HG03095 (cell line): ENCODE results near the gene ZIC2.

Experiments used
- ATAC-seq: cut with Tn5 transposase; IDR thresholded peaks from one replicate; pipeline ENCODE4 v1.9.1; 2021; ENCODE audit warnings: moderate library complexity; ENCODE audit not compliant: unreplicated experiment

Gene ZIC2

DNA sequence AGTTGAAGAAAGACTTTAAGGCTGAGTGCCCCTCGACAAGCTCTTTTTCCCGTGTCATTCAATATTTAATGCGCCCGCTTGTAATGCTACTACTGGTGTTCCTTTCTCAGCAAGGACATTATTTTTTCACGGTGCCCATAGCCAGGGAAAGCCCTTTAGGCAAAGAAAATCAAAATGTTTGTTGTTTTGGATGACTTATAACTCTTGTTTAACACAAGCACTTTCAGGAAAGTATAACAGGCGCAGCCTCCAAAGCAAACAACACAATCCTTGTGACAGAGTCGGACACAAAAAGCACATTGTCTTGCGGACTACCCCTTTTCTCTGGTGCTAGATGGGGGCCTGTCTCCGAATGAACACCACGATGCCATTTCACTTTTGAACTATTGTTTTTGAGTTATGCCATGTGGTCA, 22.5 kb upstream of the ZIC2 start:
- no peak for ATAC-seq

DNA sequence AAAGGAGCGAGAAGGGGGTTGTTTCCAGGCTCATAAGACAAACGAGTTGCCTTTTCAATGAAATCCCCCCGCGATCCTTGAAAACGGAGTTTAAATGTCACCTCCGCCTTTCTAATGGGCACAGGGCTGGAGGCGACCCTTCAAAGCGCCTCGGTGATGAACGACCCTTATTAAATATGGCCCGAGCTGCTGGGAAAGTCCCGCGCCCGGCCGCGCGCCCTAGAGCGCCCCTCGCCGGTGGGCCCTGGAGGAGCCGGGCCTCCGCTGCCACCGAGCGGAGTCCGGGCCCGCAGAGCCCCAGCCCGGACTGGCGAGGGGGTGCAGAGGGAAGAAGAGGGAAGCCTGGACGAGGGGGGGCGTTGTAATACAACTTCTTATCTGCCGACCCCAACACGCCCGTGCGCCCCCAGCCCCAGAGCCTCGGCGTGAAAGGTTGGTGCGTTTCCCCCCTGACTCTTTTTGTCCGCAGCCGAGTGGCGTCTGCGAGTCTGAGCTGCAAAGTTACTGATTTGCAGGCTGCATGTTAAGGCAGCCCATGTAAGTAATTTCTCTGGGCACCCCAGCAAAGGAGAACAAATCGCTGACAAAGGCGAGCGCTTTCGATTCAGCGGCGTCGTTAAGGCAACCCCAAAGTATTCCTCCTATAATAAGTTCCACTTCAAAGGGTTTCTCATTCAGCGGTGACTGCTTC, 21.9 kb upstream of the ZIC2 start:
- ATAC-seq: no peak

DNA sequence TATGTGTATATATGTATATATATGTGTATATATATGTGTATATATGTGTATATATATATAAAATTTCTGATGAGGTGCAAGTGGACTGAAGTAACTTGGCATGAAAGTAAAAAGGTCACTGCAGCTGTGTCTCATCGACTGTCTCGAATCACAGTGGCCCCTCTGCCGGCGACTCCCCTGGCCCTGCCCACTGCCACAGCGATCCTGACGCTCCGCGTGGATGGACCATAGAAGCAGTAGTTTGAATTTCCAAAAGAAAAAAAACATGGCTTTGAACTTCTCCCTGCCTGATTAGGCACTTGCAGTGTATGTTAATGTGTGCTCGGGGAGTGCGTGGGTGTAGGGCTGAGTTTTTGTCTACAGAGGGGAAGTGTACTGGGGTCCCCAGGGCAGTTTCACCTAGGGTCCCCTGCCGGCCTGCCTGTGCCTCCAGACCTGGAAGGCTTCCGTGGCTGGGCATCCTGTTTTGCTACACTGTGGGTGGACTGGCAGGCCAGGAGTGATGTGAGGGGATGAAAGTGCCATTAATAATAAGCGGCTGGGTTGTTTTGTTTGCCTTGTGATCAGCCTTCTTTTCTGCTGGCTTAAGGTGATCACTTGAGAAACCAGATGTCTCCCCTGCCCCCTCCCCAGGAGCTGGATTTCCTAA, 20.8 kb upstream of the ZIC2 start:
- no peak for ATAC-seq

DNA sequence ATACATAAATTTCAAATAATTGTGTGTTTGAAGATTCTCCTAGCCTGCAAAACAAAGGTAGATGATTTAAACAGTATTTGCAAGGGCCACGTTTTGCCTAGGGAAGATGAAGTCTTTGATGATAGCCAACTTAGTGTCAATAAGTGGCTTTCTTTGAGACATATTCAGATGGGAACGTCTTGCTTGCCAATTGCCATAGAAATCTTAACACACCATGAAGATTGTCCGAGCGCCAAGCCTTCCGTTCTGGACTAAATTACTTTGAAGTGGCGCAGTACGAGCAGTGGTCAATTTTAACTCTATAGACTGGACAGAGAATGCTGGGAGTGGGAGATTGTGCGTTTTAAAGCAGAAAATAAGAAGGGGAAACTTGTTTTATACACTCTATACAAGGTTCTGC, 19.9 kb upstream of the ZIC2 start:
- no peak for ATAC-seq

DNA sequence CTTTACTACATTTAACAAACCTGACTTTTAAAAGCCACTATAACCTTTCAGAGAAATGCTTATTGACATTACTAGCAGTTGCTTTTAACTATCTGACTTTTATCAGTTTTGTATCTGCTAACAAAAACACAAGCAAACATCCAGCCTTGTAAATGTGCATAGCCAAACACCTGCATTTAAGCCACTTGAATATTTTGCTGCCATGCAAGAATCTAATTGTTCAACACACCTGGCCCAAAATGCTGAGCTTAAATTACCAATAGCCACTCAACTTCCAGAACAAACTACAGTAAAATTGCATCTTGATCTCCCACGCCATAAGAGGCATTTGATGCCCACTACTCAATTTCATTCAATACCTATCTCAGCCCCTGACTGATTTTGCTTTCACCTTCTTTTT, 19.3 kb upstream of the ZIC2 start:
- ATAC-seq: no peak

DNA sequence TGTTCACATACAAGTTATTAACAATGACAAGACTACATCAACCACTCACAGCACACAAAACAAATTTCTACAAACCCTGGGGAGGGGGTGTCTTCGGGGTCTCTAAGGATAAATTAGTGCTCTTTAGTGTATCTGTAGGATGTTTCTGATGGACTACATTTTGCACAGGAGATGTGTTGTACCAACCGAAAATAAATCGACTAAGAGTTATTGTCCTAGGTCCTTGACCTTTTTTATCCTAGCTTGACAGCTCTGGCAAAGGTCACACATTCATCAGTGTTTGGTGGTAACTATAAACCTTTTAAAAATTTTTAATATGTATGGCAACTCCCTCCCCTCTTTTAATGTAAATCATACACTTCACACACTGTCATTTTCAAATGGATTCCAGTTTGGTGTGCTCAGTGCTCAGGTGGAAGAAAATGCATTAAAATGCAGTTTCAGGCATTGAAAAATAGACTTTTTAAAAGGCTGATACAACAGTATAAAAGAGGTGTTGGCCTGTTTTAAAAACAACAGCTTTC, 17.7 kb upstream of the ZIC2 start:
- ATAC-seq: no peak

DNA sequence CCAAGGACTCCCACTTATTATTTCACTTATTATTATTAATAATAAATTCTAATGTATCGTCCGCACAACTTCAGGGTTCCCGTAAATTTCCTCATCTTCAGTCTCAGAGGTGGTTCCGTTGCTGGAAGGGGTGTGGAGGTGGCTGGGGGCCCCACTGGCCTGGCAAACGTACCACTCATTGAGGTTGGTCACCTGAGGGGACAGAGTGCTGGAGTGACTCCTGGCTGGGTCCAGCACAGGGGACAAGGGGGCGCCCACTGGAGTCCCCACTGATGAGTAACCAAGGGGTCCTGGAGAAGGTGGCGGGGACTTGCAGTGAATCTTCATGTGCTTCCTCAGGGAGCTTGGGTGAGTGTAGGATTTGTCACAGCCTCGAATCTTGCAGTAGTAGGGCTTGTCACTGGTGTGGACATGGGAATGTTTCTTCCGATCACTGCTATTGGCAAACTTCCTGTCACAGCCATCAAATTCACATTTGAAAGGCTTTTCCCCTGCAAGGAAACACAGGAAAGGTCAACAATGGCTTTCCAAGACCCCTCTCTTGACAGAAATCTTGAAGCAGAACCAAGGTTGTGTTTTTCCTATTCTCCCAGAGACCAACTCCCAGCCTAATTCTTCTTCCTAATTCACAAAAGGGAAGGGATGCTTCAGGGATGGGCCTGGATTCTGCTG, 16.1 kb upstream of the ZIC2 start:
- ATAC-seq: no peak

DNA sequence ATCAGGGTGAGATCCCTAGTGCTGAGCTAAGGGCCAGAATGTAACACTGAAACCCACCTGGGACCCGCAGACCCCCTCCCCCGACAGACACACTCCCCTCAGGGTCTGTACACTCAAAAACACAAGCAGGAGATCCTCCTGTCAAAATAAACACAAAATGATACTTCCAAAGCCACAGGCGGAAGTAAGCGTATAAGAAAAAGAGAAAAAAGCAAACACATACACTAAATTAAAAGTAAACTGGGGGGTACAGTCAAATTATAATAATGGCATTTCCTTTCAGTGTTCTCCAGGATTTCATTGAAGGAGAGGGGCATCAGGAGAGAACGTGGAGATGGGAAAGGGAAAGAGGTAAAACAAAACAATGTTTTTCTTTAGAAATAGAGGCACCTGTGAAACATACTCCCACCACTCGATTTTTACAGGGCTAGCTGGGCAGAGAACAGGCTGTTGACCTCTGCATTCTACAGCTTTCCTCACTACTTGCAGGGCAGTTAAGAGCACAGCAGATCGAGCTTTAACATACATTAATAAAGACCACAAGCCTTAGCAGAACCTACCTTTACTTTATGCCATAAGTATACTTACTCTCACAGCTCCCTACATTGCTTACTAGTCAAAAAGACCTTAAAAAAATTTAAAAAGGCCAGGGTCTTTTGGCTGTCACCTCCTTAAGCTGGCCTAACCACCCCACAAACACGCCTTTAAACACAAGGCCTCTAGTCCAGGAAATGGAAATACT, 15.3 kb upstream of the ZIC2 start:
- ATAC-seq: no peak

DNA sequence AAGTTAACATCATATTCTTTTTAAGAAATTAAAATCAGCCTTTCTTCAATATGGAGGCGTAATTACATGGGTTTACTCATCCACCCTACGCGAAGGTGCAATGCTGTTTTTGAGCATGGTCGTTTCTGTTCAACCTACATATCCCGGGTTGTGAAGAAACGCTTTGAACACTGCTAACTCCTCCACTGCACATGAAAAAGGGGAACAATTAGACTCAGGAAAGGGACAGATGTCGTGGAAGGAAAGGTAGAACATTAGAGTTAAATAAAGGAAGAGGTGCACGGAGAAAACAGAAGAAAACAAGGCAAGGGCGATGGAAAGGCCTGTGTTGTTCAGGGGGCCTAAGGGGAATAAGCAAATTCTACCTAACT, 14.1 kb upstream of the ZIC2 start:
- ATAC-seq: no peak

DNA sequence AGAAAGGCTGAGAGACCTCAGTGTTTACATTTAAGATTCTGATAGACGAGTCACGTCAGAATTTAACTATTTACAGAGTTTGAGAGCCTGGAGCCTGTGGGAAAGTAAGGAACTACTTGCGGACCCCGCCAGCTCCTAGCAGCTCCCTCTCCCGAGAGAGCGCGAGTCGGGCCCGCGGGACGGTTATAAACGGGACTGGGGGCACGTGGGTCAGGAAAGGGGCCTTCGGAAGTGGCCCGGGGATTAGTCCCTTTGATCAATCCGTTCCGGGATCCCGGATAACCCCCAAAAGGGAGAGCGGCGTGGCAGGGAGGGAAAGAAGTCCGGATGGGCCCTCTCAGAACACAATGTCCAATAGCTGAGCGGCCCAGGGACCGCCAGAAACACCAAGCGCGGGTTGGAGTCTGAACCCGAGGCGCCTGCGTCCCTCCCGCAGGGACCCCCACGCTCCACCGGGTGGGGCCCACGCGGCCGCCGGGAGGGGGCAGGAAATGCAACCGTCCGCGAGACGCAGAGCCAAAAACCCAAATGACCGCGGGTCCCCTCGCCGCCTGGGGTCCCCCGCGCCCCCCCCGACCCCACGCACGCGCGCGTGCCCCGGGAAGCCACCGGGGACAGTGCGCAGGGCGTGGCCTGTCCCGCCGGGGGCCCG, 13.6 kb upstream of the ZIC2 start:
- no peak for ATAC-seq

DNA sequence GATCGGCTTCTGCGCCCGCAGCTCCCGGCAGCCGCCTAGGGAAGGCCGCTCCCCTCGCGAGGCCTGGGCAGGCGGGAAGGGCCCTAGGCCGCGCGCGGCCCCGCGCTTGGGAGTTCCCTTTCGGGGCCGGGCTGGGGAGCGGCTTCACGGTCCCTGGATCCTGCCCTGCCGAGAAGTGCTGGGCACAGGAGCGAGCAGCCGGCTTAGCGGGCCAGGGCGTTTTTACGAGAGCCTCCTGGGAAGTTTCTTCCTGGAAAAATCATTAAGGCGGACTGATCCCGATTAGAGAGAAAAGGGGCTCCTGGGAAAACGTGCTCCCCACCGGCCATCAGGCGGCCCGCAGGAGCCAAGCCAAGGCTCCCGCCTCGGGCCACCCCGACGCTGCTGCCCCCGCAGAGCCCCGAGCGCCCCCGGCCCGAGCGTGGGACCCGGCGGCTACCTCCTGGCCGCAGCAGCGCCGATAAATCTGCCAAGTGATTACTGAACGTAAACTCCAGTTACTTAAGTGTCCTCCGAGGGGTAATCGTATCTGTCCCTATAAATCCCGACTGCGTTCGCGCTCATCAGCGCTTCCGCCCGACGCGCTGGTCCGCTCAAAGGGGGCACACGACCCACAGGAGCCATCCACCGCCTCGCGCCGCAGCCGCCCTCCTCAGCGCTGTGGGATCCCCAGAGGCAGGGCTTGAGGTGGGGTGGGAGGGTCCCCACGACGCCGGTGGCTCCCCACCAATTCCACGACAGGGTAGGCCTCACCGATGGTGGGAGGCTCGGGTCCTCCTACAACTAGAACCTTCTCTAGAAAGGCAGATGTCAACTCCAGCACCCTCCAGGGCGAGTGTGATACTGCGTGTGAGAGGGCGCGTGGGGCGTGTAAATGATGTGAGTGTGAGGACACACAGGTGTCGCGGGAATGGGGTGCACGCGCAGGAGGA, 12.8 kb upstream of the ZIC2 start:
- no peak for ATAC-seq

DNA sequence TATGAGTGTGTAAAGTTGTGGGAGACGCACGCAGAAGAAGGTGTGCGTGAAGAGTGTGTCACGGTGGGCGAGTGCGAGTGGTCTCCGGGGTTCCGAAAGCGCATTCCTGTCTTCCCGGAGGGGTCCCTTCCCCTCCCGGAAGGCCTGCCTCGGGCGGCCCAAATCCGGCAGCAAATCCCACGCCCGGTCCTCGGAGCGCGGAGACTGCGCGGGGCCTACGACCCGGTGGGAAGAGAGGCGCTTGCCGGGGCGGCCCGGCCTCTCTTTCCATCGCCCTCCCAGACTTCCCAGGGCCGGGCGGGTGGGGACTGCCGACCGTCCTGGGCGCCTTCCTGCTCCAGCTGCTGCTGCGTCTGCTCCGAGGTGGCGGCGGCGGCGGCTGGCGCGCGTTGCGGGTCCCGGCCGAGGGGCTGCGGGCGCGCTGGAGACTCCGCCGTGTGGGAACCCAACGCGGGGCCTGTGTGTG, 12.1 kb upstream of the ZIC2 start:
- ATAC-seq: no peak

DNA sequence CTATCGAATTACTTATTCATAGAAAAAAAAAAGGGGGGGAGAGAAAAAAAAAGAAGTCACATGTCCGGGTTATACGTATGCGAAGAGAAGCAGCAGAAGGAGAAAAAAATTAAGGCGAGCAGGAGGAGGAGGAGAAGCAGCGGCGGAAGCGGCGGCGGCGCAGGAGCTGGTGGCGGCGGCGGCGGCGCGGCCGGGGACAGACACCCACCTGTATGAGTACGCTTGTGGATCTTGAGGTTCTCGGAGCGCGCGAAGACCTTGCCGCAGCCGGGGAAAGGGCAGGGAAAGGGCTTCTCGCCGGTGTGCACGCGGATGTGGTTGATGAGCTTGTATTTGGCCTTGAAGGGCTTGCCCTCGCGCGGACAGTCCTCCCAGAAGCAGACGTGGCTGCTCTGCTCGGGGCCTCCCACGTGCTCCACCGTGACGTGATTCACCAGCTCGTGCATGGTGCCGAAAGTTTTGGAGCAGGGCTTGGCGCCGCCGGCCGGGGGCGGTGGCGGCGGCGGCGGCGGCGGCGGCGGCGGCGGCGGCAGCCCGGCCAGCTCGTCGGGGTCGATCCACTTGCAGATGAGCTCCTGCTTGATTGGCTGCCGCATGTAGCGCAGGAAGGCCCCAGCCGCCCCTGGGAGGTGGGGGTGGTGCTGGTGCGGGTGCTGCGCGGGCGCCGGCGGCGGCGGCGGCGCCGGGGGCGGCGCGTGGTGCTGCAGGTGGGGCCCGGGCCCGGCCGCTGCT, 11.5 kb upstream of the ZIC2 start:
- no peak for ATAC-seq

DNA sequence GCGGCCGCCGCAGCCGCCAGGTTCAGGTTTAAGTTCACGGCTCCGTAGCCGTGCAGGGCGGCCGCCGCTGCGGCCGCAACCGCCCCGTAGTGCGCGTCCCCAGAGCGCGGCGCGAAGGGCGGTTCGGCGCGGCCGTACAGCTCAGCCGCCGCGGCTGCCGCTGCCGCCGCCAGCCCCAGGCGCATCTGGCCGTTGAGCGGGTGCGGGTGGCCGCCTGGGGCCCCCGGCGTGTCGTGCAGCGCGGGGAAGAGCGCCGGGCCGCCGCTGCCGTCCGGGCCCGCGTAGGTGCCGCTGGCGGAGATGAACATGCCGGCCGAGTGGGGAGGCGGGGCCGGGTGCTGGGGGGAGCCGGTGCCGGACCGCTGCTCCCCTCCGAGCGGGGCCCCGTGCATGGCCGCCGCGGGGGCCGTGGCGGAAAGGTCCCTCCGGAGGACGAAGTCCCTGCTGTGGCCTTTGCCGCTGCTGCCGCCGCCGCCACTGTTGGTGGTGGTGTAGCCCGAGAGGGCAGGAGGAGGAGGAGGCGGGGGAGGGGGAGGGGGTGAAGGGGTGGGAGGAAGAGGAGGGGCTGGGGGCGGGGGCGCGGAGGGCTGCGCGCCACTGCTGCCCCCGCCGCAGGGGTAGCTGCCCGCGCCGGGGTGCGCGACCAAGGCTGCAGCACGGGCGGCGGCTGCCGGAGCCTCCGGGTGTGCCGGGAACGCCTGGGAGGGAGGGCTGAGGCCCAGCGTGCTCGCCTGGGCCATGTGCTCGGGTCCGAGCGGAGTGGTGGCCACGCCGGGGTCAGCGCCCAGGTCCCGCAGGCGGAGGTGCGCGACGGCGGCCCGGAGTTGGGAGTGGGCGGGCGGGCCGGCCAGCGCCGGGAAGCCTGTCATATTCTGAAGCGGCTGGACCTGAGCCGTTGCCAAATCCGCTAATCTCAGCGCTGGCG, 10.7 kb upstream of the ZIC2 start:
- no peak for ATAC-seq

DNA sequence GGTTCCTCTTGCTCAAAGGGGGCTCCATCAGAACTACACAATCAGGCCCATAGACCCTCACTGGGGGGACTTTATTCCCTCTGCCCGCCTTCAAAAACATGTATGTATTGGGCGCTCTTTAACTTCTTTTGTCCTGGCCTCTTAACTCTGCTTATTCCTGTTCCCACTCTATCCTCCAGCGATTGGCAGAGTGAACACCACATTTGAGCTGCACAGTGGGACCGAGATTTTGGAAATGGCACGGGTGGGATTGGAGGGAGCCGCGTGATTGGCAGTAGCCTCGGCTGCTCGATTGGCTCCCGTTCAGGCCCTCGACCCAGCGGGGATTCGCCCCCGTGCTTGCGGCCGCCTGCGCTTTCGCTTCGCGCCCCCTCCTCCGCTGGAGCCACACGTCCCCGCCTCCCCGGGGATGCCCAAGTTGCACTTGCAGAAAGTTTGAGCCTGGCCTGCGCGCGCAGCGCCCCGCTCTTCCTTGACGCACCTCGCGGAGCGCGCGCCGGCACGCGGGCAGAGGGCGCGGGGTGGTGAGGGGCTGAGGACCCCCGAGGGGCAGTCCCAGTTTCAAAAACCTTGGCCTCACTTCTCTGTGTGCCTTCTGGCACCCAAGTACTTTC, 9.9 kb upstream of the ZIC2 start, which contains the start of gene ZIC5:
Gene ZIC5, minus strand, starts transcription at position 192 of the 614 bp plus-strand sequence. Its CDS starts 164 bp downstream, at position 28.
- ATAC-seq: no peak

DNA sequence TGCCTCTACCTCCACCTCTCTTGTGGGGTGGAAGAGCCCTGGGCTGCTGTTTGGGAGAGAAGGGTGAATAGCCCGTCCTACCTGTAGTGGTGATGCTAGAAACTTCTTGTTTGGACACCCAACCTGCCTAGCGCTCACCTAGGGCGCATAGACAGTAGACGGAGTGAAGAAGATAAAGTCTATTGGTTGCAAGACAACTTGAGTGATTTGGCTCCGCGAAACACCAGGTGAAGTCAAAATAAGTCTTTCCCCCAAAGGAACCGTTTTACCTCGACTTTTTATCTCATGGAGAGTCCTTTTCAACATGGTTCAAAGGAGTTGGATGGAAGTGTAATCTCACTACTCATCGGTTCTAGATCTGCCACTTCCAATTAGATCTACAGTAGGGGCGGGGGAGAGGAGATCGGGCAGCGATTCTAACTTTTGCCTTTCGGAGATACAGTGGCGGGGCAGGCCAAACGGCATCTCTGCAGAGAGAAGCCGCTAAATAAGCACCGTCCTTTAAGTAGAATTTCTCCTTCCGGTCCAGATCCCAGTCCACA, 9.3 kb upstream of the ZIC2 start:
- ATAC-seq: no peak

DNA sequence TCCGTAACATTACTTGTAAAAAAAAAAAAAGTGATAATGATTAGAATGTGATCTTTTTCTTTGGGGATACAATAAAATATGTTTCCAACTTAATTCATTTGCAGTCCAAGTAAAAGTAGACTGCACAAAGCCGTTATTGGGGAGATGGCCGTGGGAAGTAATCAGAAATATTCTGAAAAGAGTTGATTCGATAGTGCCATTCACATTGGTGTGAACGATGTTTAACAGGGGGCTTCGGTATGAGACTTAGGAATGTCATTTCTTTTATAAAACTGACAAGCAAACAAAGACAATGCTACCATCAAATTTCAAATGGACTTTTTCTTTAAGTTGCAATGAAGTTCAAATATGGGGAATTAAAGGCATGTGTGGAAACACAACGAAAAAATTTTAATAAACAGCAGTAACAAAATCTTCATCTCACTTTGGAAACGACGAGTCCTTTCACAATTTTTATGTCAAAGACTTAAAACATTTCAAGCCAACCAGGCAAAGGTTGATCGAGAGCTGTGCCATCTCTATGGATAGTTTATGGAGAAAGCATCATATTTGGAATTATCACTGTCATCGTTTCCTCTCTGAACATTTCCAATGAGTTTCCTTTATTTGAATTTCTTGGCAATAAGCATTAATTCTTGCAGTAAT, 8.3 kb upstream of the ZIC2 start:
- no peak for ATAC-seq
